ENCODE data around the gene PGAM2.

PGAM2 gene

GRCh38 chr7:44063894-44064651 lies 1.3 kb downstream of the PGAM2 start:
- no peak for DNase-seq

GRCh38 chr7:44063547-44063893 lies 1.8 kb downstream of the PGAM2 start:
- DNase-seq = no peak

- DNase-seq = no peak
Observed at GRCh38 chr7:44062903-44063295, 2.5 kb downstream of the PGAM2 start.

GRCh38 chr7:44062180-44062902 lies 3.0 kb downstream of the PGAM2 start:
- DNase-seq = no peak

GRCh38 chr7:44061645-44062179 lies 3.7 kb downstream of the PGAM2 start:
- no peak for DNase-seq

GRCh38 chr7:44060948-44061644 lies 4.3 kb downstream of the PGAM2 start:
- no peak for DNase-seq

GRCh38 chr7:44060091-44060947 lies 5.0 kb downstream of the PGAM2 start:
- DNase-seq = no peak

- DNase-seq = no peak
Observed at GRCh38 chr7:44059219-44060090, 5.9 kb downstream of the PGAM2 start.

GRCh38 chr7:44058759-44059218 lies 6.6 kb downstream of the PGAM2 start:
- no peak for DNase-seq

- no peak for DNase-seq
Observed at GRCh38 chr7:44057849-44058758, 7.3 kb downstream of the PGAM2 start.

- DNase-seq = no peak
Observed at GRCh38 chr7:44057181-44057848, 8.1 kb downstream of the PGAM2 start.

GRCh38 chr7:44056681-44057080 lies 8.7 kb downstream of the PGAM2 start:
- DNase-seq = no peak

- DNase-seq = no peak
Observed at GRCh38 chr7:44052771-44053365, 12.5 kb downstream of the PGAM2 start.

GRCh38 chr7:44051611-44052220 lies 13.7 kb downstream of the PGAM2 start:
- DNase-seq = no peak

GRCh38 chr7:44050915-44051560 lies 14.3 kb downstream of the PGAM2 start:
- DNase-seq = no peak

- DNase-seq = no peak
Observed at GRCh38 chr7:44050121-44050914, 15.0 kb downstream of the PGAM2 start.

- DNase-seq = no peak
Observed at GRCh38 chr7:44048031-44048795, 17.2 kb downstream of the PGAM2 start.
